Endometrial microvascular endothelial cells (primary cell): ENCODE data around the gene ADGRD1. TPM values are rescaled to one million over a fixed set of nuclear protein-coding genes. Genes with fewer than 3 reads are reported as not detected.

Experiments
- in situ Hi-C: cut with HindIII; loops from 2 replicates; pipeline ENCODE4 v1.10.0; 2017; ENCODE audit warnings: low sequenced_read_pairs, low pct_unique_long_range_greater_than_20kb; ENCODE audit errors: inconsistent ontology term
- total RNA-seq: library from RNA; depleted of rRNA; stranded (reverse); fragments of >200 nt; gene quantifications from one replicate; pipeline ENCODE4 v1.2.3, GENCODE V29; 2015; ENCODE audit errors: inconsistent ontology term

The ADGRD1 gene
- total RNA-seq, 1 donor from 2014 or later, result not detected

GRCh38 chr12:131074221-131075083, 120.7 kb downstream of the ADGRD1 start:
- in situ Hi-C loops, result no loop called here

- in situ Hi-C loops, result no loop called here
Measured at GRCh38 chr12:131075194-131075593, 121.5 kb downstream of the ADGRD1 start.

- in situ Hi-C loops, result no loop called here
Measured at GRCh38 chr12:131075611-131076010, 121.9 kb downstream of the ADGRD1 start.

GRCh38 chr12:131076296-131076695, 122.6 kb downstream of the ADGRD1 start:
- in situ Hi-C loops, result no loop called here

- in situ Hi-C loops, result no loop called here
Measured at GRCh38 chr12:131076791-131077747, 123.4 kb downstream of the ADGRD1 start.

DNA sequence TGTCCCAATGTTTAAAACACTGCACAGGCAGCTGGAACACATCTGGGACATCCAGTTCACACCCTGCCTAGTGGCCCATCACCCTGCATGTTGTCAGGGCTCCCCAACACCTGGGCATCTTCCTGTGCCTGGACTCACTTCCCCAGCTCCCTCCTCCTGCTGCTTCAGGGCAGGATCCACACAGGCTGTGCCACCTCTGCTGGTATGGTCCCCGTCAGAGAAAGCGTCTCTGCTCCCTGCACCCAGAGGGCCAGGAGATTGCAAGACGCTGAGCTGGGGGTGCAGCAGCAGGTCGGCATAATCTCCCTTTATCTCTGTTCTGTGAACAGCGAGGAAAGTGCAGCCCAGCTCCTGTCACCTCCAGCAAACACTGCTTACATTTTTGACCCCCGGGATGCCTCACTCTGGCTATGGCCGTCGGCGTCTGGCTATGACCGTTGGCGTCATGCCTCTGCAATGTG, 124.3 kb downstream of the ADGRD1 start:
- in situ Hi-C loops, result no loop called here

DNA sequence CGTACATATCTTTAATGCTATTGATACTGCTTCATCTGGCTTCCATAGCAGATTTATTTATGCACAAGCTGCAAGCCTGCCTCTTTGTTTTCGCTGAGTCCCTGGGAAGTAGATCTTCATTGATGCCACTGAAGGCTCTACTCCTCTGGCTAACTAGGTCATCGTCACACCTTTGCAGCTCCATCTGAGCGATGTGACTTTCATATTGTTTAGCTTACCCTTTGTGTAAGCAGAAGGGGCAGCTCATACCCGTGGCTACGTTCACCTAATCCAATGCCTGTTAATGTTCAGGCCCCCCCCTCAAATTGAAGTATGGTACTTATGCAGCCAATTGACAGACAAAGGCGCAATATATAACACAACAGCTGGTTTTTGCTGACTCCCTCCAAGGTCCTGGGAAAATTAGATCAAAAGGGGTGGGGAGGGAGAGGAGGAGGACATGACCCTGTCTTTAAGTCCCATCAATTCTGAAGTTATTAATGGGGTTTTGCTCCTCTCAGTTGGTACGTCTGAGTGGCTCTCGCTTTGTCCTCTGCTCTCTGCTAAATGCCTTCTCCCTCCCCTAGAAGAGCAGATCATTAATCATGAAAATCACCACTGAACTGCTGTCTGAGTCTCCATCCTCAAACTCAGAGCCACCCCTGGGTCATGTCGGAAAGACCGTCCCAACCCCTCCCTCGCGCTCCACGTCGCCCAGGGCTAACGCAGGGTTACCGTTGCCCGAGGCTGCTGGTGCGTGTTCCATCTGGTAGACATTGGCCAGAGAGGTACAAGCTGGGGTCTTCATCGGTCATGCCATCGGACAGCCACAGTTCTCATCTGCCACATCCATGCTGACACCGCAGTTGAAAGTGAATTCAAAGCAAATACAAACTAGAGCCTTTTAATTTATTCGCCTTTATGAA, 128.8 kb downstream of the ADGRD1 start:
- in situ Hi-C loops, result no loop called here

DNA sequence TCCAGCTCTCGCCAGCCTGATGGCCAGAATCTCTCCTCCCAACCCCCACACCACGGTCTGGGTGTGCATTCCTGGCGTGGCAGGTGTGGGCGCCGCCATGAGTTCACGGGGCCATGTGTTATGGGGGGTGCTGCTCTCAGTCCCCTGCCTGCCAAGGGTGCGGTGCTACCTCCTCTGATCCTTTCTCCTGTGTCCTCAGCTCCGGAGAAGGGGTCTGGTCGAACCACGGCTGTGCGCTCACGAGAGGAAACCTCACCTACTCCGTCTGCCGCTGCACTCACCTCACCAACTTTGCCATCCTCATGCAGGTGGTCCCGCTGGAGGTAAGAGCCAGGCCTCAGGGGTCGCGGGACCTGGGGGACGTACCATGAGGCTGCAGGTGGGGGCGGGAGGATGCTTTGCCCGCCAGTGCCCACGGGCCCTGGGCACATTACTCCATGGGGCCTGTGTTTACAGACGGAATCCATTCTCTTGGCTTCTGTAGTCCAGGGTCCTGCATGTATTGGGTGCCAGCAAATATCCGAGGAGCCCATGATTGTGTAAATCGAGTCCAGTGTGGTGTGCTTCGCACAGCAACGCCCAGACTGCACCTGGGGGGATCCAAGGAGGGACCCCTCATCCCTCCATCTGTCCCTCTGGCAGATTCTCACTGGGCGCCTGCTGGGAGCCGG, 130.8 kb downstream of the ADGRD1 start:
- in situ Hi-C loops, result no loop called here

GRCh38 chr12:131085125-131085815, 131.6 kb downstream of the ADGRD1 start:
- in situ Hi-C loops, result no loop called here

GRCh38 chr12:131085816-131086591, 132.3 kb downstream of the ADGRD1 start:
- in situ Hi-C loops, result no loop called here

DNA sequence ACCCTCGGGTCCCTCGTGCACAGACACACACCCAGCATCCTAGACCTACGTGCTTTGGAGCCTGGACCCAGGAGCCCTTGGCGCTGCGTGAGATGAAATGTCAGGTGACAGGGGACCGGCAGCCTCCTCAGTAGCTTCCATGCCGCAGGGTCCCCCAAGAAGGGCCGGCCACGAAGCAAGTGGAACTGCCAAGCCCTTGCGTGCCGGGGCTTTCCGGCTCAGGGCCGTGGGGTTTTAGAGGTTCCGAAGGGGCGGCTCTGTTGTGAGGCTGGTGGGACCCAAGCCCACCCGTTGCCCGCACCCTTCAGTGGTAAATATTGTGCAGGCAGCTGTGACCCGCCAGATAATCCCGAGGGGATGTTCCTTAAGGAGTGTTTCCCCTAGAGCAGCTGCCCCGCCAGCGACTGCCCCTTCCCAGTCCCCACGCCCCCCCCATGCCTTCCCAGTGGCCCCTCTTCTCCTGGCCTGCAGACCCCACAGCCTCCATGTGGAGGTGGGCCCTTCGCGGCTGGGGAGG, 133.7 kb downstream of the ADGRD1 start:
- in situ Hi-C loops, result no loop called here

DNA sequence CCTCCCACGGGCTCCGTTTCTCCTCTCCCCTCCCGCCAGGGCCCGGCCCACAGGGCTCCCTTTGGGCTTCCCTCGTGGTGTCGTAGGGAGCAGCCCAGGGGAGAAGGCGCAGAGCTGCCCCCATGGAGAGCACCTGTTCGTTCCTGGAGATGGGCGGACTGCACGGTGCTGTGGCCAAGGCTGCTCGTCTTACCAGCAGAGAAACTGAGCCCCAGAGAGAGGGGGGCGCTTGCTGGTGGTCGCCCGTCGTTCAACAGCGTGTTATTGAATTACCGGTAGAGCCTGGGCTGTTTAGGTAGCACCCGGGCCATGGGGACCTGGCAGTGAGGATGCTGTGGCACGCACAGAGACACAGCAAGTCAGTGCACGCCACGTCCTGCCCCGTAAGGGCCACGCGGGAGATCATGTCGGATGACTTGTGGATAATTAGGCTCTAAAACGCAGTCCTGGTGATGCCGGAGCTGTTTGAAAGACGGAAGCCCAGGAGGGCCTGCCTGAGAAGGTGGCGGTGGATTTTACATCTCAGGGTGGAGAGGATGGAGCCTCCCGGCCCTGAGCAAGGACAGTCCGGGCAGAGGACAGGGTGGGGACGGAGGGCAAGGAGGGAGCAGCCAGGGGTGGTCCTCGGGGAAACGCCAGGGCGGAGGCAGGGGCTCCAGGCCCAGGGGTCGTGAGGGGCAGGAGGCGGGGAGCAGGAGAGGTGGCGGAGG, 134.4 kb downstream of the ADGRD1 start:
- in situ Hi-C loops, result no loop called here

DNA sequence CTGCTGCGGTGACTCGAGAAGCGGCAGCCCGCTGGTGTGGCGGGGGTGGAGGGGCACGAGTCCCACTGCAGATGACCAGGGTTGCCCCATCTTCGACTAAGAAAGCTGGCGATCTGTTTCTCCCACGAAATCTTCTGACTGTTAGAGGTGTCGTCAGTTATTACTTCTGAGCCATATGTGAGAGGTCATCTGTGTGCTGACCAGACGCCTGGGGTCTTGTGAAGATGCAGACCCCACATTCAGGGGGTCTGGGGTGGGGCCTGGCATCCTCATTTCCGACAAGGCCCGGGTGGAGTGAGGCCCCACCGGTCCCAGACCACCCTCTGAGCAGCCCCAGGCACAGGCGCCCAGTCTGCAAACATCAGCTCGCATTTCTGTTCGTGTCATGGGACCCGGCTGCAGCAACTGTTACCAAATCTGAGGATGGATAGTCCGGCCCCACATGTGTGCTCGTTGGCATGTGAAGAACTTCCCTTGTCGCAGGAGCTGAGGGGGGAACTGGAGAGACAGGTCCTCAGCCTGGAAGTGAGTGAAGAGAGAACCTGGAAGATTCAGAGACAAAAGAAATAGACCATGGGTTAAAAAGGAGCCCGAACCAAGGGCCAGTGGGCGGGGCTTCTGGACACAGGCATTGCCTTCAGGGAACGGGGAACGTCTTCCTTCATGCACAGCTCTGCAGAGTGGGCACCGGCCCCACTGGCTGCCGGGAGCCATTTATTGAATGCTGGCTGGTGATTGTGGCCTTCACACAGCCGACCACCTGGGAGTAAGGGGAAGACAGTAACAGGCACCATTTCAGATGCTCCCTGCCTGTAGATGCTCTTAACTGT, 135.2 kb downstream of the ADGRD1 start:
- in situ Hi-C loops, result no loop called here

DNA sequence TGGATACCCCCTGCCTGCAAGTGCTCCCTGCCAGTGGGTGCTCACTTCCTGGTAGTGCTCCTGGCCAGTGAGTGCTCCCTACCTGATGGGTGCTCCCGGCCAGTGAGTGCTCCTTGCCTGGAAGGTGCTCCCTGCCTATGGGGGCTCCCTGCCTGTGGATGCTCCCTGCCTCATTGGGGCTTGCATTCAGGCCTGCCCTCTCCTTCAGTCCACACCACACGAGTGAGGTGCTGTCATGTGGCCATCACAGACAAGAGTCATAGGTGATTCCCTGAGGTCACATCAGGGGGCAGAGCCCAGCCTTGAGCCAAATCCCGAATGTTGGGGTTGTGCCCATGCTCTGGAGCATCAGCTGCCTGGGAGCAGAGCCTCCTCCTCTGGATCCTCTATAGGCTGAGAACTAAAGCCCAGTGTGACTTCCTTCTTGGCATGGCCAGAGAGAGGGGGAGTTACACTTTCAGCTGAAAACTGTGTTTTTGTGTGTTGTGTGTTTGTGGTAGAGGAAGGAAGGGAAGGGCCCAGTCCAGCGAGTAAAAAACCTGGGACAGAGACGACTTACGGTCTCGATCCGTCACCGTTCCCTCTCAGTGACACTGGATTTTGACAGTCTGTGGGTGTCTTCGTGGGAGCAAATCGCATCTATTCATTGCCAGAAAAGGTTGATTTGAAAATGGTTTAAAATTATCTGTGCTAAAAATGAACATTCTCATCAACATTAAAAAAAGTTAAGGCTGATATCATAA, 136.0 kb downstream of the ADGRD1 start:
- in situ Hi-C loops, result no loop called here
